Measurements from ENCODE around the gene CHRNA1. TPM values are rescaled to one million over a fixed set of nuclear protein-coding genes. Genes with fewer than 3 reads are reported as not detected.

The CHRNA1 gene
- total and polyA plus RNA-seq, 4 donors: not detected

DNA sequence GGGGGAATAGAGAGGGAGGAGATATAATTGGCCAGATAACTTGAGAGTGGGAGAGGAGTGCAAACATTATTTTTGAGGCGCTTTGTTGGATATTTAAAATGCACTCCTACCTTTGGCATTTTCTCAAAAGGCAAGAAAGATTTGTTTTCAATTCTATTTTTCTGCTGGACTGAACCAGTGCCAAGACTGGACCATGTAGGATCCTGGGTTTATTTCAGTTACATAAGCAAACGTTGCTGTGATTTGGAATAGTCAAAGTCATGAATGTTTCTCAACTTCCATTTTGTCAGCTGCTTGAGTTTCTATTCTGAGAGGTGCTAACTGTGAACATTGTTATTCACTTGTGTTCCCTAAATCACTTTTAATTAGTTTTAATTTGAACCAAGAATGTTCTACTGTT, 8.9 kb upstream of the CHRNA1 start:
- TF ChIP-seq JUND (IDR thresholded peaks at IDR 0.05) (no peak), EGR1 (IDR thresholded peaks at IDR 0.05; ENCODE audit: low read depth in 2 of 2) (no peak), RAD21 (IDR thresholded peaks at IDR 0.05) (no peak), MAX (IDR thresholded peaks at IDR 0.05) (no peak), FOXA2 (IDR thresholded peaks at IDR 0.05) (no peak), TAF1 (conservative IDR thresholded peaks at IDR 0.05) (no peak), YY1 (IDR thresholded peaks at IDR 0.05) (no peak), CTCF (IDR thresholded peaks at IDR 0.05; ENCODE audit: low read depth, low read length, missing input control) (no peak), HNF4A (conservative IDR thresholded peaks at IDR 0.05) (no peak), GABPA (IDR thresholded peaks at IDR 0.05 in 1 of 2, conservative IDR thresholded peaks at IDR 0.05 in 1 of 2) (no peak), NR2F2 (IDR thresholded peaks at IDR 0.05) (no peak), FOXA1 (IDR thresholded peaks at IDR 0.05) (no peak), SP1 (IDR thresholded peaks at IDR 0.05) (no peak), ZBTB33 (IDR thresholded peaks at IDR 0.05) (no peak), RXRA (IDR thresholded peaks at IDR 0.05) (no peak), HNF4G (IDR thresholded peaks at IDR 0.05) (no peak)
- TF ChIP-seq, protein P1, sequence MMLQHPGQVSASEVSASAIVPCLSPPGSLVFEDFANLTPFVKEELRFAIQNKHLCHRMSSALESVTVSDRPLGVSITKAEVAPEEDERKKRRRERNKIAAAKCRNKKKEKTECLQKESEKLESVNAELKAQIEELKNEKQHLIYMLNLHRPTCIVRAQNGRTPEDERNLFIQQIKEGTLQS (IDR thresholded peaks at IDR 0.05): no peak
- TF ChIP-seq, protein P2, sequence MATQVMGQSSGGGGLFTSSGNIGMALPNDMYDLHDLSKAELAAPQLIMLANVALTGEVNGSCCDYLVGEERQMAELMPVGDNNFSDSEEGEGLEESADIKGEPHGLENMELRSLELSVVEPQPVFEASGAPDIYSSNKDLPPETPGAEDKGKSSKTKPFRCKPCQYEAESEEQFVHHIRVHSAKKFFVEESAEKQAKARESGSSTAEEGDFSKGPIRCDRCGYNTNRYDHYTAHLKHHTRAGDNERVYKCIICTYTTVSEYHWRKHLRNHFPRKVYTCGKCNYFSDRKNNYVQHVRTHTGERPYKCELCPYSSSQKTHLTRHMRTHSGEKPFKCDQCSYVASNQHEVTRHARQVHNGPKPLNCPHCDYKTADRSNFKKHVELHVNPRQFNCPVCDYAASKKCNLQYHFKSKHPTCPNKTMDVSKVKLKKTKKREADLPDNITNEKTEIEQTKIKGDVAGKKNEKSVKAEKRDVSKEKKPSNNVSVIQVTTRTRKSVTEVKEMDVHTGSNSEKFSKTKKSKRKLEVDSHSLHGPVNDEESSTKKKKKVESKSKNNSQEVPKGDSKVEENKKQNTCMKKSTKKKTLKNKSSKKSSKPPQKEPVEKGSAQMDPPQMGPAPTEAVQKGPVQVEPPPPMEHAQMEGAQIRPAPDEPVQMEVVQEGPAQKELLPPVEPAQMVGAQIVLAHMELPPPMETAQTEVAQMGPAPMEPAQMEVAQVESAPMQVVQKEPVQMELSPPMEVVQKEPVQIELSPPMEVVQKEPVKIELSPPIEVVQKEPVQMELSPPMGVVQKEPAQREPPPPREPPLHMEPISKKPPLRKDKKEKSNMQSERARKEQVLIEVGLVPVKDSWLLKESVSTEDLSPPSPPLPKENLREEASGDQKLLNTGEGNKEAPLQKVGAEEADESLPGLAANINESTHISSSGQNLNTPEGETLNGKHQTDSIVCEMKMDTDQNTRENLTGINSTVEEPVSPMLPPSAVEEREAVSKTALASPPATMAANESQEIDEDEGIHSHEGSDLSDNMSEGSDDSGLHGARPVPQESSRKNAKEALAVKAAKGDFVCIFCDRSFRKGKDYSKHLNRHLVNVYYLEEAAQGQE (IDR thresholded peaks at IDR 0.05): no peak
- H3K9me3 ChIP-seq (ENCODE audit: control insufficient read depth in 4 of 4, low read length in 3 of 4): no peaks in the 10 kb centered on the region
- WGBS: 70% methylated on average over 2 of the region's 2 CpGs

More for the DNA sequence above, 8.9 kb upstream of the CHRNA1 start:
- H3K4me1 ChIP-seq (ENCODE audit: control insufficient read depth in 4 of 4, insufficient read depth in 4 of 4, low read length in 3 of 4): no peaks in the 10 kb centered on the region
- no peak overlapping the region for H3K27ac ChIP-seq (ENCODE audit: low read depth in 1 of 2, low read length in 2 of 2)
- no peaks in the 10 kb centered on the region for H3K27me3 ChIP-seq (ENCODE audit: control insufficient read depth in 4 of 4, insufficient read depth in 4 of 4, low read length in 3 of 4)
- H3K4me3 ChIP-seq (ENCODE audit: low read depth in 1 of 3, low read length in 3 of 3): no peak overlapping the region
- H3K9ac ChIP-seq (ENCODE audit: low read depth in 1 of 2, low read length in 2 of 2): no peak overlapping the region
- no peak for DNase-seq (ENCODE audit: low spot score)
- no peaks in the 10 kb centered on the region for H3K36me3 ChIP-seq (ENCODE audit: control insufficient read depth in 4 of 4, insufficient read depth in 3 of 4, low read depth in 1 of 4, low read length in 3 of 4)
